Fibroblast of the aortic adventitia (primary cell): Measurements from ENCODE around the gene BAZ1B. TPM values are rescaled to one million over a fixed set of nuclear protein-coding genes. Genes with fewer than 3 reads are reported as not detected.
"Not testable (repeated sequence)": the region's sequence is repeated elsewhere in the genome, so short reads cannot be mapped to it uniquely, and the experiment has no call there.

Experiments
- DNase-seq: peaks from one replicate; pipeline ENCODE4 v3.0.0-alpha.2; 2010; ENCODE audit warnings: low read depth
- H3K4me3 ChIP-seq: 2 replicates; pipeline ENCODE4 v1.5.1; 2011; ENCODE audit warnings: low read depth, mild to moderate bottlenecking, control low read depth, low read length, moderate library complexity
- total RNA-seq: library from RNA; depleted of rRNA; stranded (reverse); fragments of >200 nt; gene quantifications from 2 replicates; pipeline ENCODE4 v1.2.3, GENCODE V29; 2012; ENCODE audit warnings: low replicate concordance
- TF ChIP-seq, protein P1 (sequence below): IDR thresholded peaks from 2 replicates; pipeline ENCODE4 v1.5.1; 2011; ENCODE audit warnings: mild to moderate bottlenecking, low read length, control low read depth, inconsistent platforms; ENCODE audit not compliant: insufficient read depth

BAZ1B gene
- total RNA-seq, 1 donor: 75.6 TPM

DNA sequence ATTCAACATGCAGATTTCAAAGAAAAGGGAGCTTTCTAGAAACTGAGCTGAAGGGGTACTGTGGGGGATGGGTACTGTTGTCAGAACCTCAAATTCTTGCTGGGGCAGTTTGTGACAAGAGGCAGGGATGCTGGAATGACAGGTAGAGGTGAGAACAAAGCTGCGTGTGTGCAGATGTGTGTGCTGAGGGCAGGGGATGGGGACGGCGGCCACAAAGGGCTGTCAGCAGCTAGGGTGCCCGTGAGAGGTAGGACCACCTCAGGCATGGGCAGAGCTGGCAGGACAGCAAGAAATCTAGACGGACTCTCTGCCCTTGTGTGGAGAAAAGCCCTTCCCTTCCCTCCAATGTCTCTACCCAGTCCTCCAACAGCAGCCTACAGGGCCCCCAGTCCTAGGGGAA, 14.4 kb upstream of the BAZ1B start:
- TF ChIP-seq, protein P1, sequence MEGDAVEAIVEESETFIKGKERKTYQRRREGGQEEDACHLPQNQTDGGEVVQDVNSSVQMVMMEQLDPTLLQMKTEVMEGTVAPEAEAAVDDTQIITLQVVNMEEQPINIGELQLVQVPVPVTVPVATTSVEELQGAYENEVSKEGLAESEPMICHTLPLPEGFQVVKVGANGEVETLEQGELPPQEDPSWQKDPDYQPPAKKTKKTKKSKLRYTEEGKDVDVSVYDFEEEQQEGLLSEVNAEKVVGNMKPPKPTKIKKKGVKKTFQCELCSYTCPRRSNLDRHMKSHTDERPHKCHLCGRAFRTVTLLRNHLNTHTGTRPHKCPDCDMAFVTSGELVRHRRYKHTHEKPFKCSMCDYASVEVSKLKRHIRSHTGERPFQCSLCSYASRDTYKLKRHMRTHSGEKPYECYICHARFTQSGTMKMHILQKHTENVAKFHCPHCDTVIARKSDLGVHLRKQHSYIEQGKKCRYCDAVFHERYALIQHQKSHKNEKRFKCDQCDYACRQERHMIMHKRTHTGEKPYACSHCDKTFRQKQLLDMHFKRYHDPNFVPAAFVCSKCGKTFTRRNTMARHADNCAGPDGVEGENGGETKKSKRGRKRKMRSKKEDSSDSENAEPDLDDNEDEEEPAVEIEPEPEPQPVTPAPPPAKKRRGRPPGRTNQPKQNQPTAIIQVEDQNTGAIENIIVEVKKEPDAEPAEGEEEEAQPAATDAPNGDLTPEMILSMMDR: no peak
- no peak overlapping the region for H3K4me3 ChIP-seq
- no peak for DNase-seq

GRCh38 chr7:73535918-73536317, 13.8 kb upstream of the BAZ1B start:
- not testable (repeated sequence) for H3K4me3 ChIP-seq, DNase-seq

GRCh38 chr7:73533742-73534141, 11.6 kb upstream of the BAZ1B start:
- DNase-seq: no peak
- no peak overlapping the region for H3K4me3 ChIP-seq
- TF ChIP-seq, protein P1: no peak

GRCh38 chr7:73532224-73532623, 10.1 kb upstream of the BAZ1B start:
- TF ChIP-seq, protein P1: no peak
- H3K4me3 ChIP-seq: no peak overlapping the region
- no peak for DNase-seq

GRCh38 chr7:73530800-73531199, 8.7 kb upstream of the BAZ1B start:
- H3K4me3 ChIP-seq: no peak overlapping the region
- TF ChIP-seq, protein P1: no peak
- no peak for DNase-seq

- TF ChIP-seq, protein P1: no peak
- H3K4me3 ChIP-seq: no peak overlapping the region
- no peak for DNase-seq
Observed at GRCh38 chr7:73526896-73527821, 5.1 kb upstream of the BAZ1B start.

GRCh38 chr7:73526158-73526494, 4.0 kb upstream of the BAZ1B start:
- DNase-seq, H3K4me3 ChIP-seq: not testable (repeated sequence)

- TF ChIP-seq, protein P1: no peak
- peak overlapping the region; percentile 78 for H3K4me3 ChIP-seq
- DNase-seq: peak; percentile 8
Observed at GRCh38 chr7:73521636-73522104, 423 bp downstream of the BAZ1B start.
